GM19351 (cell line): ENCODE results near the gene REM1.
A peak's percentile ranks its signal among the peaks of the same experiment; 100 is the strongest.

Experiments
- ATAC-seq: cut with Tn5 transposase; IDR thresholded peaks from one replicate; pipeline ENCODE4 v1.9.1; 2021; ENCODE audit warnings: mild to moderate bottlenecking, moderate library complexity; ENCODE audit not compliant: unreplicated experiment

The REM1 gene

GRCh38 chr20:31476643-31477215 is 1.6 kb downstream of the REM1 start:
- ATAC-seq: no peak

- ATAC-seq: no peak
Observed at GRCh38 chr20:31484001-31484400, 8.9 kb downstream of the REM1 start.

- no peak for ATAC-seq
Observed at GRCh38 chr20:31485450-31486339, 10.6 kb downstream of the REM1 start.

- ATAC-seq: no peak
Observed at GRCh38 chr20:31488115-31488514, 13.0 kb downstream of the REM1 start.

- no peak for ATAC-seq
Observed at GRCh38 chr20:31489152-31489551, 14.1 kb downstream of the REM1 start.

GRCh38 chr20:31490752-31491151 is 15.7 kb downstream of the REM1 start:
- ATAC-seq: no peak

- no peak for ATAC-seq
Observed at GRCh38 chr20:31494131-31494530, 19.0 kb downstream of the REM1 start.

GRCh38 chr20:31496761-31497295 is 21.7 kb downstream of the REM1 start:
- ATAC-seq: no peak

GRCh38 chr20:31497838-31498540 is 22.9 kb downstream of the REM1 start:
- no peak for ATAC-seq

GRCh38 chr20:31500527-31500926 is 25.4 kb downstream of the REM1 start:
- ATAC-seq: no peak

GRCh38 chr20:31502884-31503673 is 28.0 kb downstream of the REM1 start:
- peak; percentile 98 for ATAC-seq

GRCh38 chr20:31505903-31506302 is 30.8 kb downstream of the REM1 start:
- ATAC-seq: no peak

GRCh38 chr20:31508517-31509244 is 33.6 kb downstream of the REM1 start:
- no peak for ATAC-seq

- ATAC-seq: peak; percentile 86
Observed at GRCh38 chr20:31514154-31515071, 39.3 kb downstream of the REM1 start, which contains the start of gene HM13. Gene HM13, plus strand, starts transcription at chr20:31514442. Its CDS starts 110 bp downstream, at chr20:31514552.

GRCh38 chr20:31515072-31515774 is 40.1 kb downstream of the REM1 start:
- ATAC-seq: no peak

- ATAC-seq: no peak
Observed at GRCh38 chr20:31515775-31516107, 40.7 kb downstream of the REM1 start.

GRCh38 chr20:31516166-31516565 is 41.1 kb downstream of the REM1 start:
- no peak for ATAC-seq

- no peak for ATAC-seq
Observed at GRCh38 chr20:31516651-31517050, 41.6 kb downstream of the REM1 start.
